Stimulated activated naive CD4-positive, alpha-beta T cell (primary cell): ENCODE measurements around the gene GPS1.
A peak's percentile ranks its signal among the peaks of the same experiment; 100 is the strongest.

Source experiments
- DNase-seq, 6 experiments: peaks; one replicate each; lab custom pipeline; 2025; lab: John Stamatoyannopoulos, UW

GPS1 gene

GRCh38 chr17:82059272-82060000 is 7.7 kb downstream of the GPS1 start:
- DNase-seq = no peak

GRCh38 chr17:82060001-82060380 is 8.3 kb downstream of the GPS1 start:
- DNase-seq = no peak

GRCh38 chr17:82060614-82061013 is 8.9 kb downstream of the GPS1 start:
- no peak for DNase-seq

DNA sequence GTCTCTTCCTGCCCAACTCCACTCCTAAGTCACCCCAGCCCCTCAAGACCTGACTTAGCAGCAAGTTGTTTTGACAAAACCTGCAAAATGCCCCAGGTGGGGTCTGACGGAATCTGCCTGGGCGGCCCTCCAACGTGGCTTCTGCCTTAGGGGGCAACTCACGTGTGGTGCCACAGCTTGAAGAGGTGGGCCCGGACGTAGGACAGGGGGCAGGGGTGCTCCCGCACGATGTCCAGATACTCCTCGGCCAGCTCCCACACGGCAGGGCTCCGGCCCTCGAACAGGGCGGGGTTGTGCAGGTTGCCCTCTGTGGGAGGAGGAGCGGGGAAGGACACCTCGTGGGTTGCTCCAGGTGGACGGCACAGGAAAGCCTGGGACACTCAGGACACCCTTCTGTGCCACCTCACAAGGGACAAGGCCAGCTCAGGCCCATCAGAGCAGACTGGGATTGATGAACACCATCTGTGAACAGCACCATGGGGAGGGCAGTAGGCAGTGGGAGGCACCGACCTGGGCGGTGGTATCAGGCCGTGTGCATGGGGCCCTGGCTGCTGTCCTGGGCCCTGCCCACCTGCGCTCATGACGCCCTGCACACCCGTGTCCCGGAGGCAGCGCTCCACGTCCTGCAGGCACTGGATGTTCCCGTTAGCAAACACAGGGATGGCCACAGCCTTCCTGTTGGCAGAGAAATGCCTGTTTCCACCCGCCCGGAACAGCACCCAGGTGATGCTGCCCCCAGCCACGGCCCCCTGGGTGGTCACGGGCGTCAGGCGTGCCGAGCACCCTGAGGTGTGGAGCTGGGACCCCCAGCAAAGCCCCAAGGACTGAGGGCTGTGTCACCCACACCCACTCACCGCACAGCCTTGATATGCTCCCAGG is 9.6 kb downstream of the GPS1 start:
- no peak for DNase-seq

GRCh38 chr17:82062076-82062983 is 10.6 kb downstream of the GPS1 start:
- no peak for DNase-seq

DNA sequence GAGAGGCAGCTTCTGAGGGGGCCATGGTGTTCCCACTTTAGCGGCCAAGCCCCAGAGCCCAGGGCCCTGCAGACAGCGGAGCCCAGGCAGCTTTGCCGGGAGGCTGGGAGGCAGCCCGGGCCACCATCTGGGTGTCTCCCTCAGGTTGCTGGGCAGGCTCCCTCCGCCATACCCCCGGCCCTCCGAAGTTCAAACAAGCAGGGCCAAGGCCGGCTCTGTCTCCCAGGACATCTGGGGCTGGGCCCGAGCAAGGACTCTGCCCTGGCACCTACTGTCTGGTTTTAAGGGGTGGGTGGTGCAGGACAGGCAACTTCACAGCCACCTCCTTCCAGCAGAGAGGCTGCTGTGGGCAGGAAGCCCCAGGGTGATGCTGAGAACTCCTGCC is 11.3 kb downstream of the GPS1 start:
- DNase-seq = no peak

- no peak for DNase-seq
These were observed 12.0 kb downstream of the GPS1 start for GRCh38 chr17:82063424-82064415.

DNA sequence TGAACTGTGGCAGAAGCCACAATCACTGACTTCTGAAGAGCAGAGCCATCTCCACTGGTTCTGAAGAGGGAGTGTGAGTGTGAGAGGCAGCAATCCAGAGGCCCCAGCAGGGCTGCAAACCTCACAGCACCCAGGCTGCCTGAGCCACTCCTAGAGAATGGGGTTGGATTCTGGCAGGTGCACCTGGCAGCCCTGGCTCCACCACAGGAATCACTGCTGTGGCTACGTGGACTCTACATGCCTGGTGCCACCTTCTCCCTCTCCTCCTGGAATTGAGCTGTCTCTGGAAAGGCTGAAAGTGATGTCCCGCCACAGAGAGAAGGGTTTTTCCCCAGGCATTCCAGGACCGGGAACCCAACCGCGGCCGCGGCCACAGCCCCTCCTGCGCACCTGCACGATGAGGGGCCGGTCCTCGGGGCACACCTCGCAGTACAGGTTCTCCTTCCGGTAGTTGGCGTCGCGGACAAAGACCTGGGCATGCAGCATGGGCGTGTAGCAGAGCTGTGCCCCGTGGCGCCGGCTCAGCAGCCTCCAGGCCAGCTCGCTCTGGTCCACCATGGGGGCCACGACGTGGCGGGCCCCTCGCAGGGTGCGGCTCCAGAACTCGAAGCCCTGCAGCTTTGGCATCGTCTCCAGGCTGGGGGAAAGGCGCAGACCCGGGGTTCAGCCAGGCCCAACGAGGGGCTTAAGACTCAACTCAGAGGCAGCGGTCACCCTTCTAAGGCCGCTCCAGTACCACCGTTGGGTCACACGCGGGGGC is 12.9 kb downstream of the GPS1 start:
- DNase-seq = no peak

DNA sequence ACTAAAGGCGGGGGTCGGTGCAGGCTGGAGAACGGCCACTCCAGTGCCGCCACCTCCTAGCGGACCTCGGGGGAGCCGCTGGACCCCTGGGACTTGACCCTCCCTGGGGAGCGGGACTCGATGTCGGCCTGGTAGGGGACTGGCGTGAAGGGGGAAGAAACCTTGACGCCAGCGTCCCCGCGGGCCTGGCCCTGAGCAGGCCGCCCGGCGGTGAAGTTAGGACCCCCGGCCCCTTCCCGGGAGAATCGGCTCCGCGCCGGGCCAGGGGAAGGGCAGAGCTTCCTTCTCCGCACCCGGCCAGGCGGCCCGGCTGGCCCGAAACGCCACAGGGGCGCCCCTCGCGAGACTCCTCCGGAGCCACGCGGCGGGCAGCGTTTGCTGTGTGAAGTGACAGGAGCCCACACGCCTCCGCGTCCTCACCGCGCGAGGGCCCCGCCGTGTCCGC is 13.5 kb downstream of the GPS1 start:
- DNase-seq = peak in 3 of 6 experiments; percentile 44 to 64 (median 51)

DNA sequence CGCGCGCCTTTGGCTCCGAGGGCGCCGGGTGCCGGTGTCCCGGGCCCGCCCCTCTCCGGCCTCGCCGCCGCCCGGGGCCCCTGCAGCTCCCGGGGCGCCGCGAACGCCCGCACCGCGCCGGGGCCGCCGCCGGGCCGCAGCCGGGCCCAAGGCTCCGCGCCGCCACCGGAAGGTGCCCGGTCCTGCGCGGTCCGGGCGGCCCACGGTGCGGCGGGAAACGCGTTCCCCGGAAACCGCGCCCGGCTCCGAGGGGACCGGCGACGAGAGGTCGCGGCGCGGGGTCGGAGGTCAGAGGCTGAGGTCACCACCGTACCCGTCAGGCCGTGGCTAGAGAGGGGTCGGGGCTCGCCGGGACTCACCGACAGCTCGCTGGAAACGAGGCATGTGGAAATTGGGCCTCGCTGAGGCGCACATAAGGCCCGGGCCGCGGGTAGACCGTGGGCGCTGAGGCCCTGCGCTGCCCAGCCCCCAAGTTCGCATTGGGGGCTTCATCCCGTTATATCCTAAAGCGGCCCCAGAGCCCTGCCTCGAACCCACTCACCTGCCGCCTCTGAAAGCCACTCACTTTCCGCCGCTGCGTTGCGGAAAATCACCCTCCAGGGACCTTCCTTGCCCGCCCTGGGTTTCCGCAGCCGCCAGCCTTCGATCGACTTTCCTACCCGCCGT is 14.1 kb downstream of the GPS1 start, which contains the start of gene DUS1L:
DUS1L (minus strand) TSS at position 167 of the 666 bp plus-strand sequence. CDS start 745 bp downstream, outside the sequence.
- peak; percentile 34 to 77 (median 56) for DNase-seq

DNA sequence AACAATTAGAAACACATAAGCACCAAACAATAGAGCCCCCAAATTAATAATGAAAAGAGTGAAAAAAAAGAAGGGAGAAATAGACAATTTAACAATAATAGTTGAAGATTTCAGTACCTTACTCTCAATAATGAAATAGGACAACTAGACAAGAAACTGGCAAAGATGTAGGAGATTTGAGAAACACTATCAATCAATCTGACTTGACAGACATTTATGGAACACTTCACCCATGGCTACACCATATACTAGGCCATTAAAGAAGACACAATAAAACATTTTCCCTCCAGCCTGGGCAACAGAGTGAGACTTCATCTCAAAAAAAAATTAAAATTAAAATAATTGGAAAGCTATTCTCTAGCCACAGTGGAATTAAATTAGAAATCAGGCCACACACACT is 18.9 kb downstream of the GPS1 start:
- DNase-seq = no peak

- no peak for DNase-seq
These were observed 21.1 kb downstream of the GPS1 start for GRCh38 chr17:82072827-82073226.

DNA sequence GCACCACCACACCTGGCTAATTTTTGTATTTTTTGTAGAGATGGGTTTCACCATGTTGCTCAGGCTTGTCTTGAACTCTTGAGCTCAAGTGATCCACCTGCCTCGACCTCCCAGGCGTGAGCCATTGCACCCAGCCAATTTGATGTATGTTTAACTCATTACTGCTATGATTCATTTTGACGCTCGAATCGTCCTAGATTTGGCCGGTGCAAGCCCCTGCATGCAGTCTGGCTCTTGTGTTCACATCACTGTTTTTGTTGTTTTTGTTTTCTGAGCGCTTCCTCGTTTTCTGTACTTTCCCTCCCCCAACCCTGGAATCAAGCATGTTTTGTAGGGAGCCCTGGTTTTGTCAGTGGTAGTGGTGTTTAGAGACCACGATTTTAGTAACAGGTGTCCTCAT is 21.7 kb downstream of the GPS1 start:
- no peak for DNase-seq

DNA sequence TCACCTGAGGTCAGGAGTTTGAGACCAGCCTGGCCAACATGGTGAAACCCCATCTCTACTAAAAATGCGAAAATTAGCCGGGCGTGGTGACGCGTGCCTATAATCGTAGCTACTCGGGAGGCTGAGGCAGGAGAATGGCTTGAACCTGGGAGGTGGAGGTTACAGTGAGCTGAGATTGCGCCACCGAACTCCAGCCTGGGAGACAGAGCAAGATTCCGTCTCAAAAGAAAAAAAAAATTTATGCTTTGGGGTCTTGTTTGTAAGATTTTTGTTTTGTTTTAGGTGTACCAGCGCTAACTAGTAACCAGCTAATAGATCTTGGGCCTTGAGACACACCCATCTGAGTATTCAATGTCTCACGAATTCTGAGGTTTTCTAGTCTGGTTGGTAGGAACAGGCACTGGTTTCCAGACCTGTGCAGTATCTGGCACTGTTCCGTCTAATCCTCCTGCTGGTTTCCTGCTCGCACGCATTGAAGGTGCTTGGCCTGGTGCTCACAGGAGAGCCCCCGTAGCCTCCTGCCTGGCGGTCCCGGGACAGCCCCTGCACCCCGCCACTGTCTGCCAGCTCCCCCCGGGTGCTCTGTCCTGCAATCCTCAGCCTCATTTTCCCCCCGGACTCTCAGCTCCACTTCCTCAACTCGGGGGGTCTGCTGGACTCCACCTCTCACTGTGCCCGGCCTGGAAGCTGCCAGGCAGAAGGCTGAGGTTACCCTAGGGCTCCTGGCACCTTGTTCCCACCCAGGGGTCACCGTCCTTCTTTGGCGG is 24.5 kb downstream of the GPS1 start:
- DNase-seq = no peak

DNA sequence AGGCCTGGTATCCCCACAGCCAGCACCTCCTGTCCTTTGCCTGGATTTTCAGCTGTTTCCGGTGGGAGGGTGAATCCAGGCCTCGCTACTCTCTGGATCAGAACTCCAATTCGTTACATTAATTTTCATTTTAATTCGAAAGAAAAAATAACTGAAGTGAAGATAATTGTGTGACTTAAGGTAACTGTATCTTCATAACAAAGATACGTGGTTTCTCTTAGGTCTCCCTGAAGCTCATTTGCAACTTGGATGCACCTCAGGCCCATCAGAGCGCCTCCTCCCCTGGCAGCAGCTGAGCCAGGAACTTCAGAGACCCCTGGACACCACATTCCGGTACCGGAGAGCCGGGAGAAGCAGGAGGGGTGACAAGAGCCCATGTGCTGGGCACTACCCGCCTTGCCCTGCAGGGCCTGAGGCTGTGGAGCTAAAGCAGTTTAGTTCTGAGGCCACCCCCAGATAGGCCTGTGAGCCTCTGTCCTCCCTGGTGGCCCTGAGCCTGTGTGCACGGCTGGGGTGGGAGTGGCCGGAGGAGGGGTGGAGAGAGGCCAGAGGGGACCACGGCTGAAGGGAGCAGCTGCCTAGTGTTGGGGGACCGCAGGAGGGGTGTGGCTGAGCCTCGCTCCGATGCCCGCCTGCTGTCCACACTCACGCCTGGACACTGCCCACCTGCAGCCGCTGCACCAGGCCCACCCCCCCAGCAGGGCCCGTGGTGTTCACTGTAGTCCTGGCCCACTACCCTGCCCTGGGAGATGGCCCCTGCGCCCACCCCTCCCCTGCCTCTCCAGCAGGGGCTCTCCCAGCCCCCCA is 25.3 kb downstream of the GPS1 start:
- no peak for DNase-seq

- no peak for DNase-seq
These were observed 26.1 kb downstream of the GPS1 start for GRCh38 chr17:82077617-82078358.

DNA sequence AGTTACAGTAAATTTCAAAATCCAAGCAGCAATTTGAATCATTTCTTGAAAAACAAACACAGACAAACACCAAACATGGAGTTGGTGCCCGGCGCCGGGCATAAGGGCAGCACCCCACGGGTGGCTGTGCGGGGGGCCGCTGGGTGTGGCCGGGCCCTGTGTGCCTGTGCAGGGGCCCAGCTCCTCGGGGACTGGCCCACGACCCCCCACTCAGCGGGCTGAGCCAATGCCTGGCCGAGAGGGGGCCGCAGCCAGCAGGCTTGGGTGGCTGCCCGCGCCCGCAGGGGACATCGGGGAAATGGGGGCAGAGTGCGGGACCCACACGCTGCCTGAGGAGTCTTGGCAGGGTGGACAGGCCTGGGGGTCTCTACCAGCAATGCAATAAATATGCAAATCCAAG is 26.7 kb downstream of the GPS1 start:
- no peak for DNase-seq
